GM12878 (cell line): ENCODE data around the gene DGKE. TPM values are rescaled to one million over a fixed set of nuclear protein-coding genes. Genes with fewer than 3 reads are reported as not detected.

ENCODE experiments used
- ATAC-seq: fragments of 200-7000 bp; cut with Tn5 transposase; 3 replicates; pipeline ENCODE4 v1.9.1; 2020; ENCODE audit warnings: mild to moderate bottlenecking, moderate library complexity
- BruUV-seq: library from RNA; stranded (reverse); fragments of 400-500 nt; replicated peaks from 2 replicates; lab custom pipeline; 2021; lab: Mats Ljungman, UMichigan
- CTCF ChIA-PET: fragments of 300-600 bp; sonication (Branson Sonifier 250); formaldehyde crosslinking; extraction: SDS; loops from one replicate; lab custom pipeline; 2021; ENCODE audit warnings: inconsistent platforms; lab: Yijun Ruan, JAX
- POLR2A ChIA-PET: fragments of 350-600 bp; formaldehyde crosslinking; extraction: SDS; loops from one replicate; lab custom pipeline; 2021; ENCODE audit warnings: inconsistent platforms; lab: Charles Lee
- RAD21 ChIA-PET: fragments of 300-600 bp; sonication (Branson Sonifier 250); formaldehyde crosslinking; loops from one replicate; lab custom pipeline; 2023; ENCODE audit warnings: antibody characterized with exemption; ENCODE audit not compliant: unreplicated experiment; lab: Charles Lee
- SMC1A ChIA-PET: fragments of 300-600 bp; sonication (Branson Sonifier 250); formaldehyde crosslinking; loops from one replicate; lab custom pipeline; 2023; ENCODE audit not compliant: unreplicated experiment, uncharacterized antibody; lab: Charles Lee
- DNase-seq: peaks from one replicate; pipeline ENCODE4 v3.0.0-alpha.2; 2011; ENCODE audit warnings: low read depth, low spot score
- FAIRE-seq: peaks from 3 replicates; lab custom pipeline; 2011; peaks lifted over from hg19 to GRCh38; lab: Jason Lieb, UNC
- H2AFZ ChIP-seq: 2 replicates; pipeline ENCODE4 v1.6.0; 2011; ENCODE audit warnings: low read depth, low read length, control low read depth; ENCODE audit not compliant: control insufficient read depth
- H3K27ac ChIP-seq: 2 replicates; pipeline ENCODE4 v1.5.1; 2011; ENCODE audit warnings: control low read depth; ENCODE audit not compliant: control insufficient read depth, insufficient read depth
- H3K27me3 ChIP-seq, 2 experiments: replicated peaks in 1 of 2; 2 replicates each; pipeline versions ENCODE4 v1.6.0 to v1.6.1; 2011; ENCODE audit warnings: low read length in 1 of 2; ENCODE audit not compliant: control insufficient read depth in 2 of 2, insufficient read depth in 2 of 2
- H3K36me3 ChIP-seq, 2 experiments: 2 replicates each; pipeline ENCODE4 v1.5.1; 2011; ENCODE audit warnings: low read length in 1 of 2; ENCODE audit not compliant: control insufficient read depth in 2 of 2, insufficient read depth in 2 of 2
- H3K4me1 ChIP-seq: 2 replicates; pipeline ENCODE4 v1.6.1; 2011; ENCODE audit warnings: mild to moderate bottlenecking, low read length, moderate library complexity, mixed read lengths; ENCODE audit not compliant: control insufficient read depth, insufficient read depth
- H3K4me2 ChIP-seq: 2 replicates; pipeline ENCODE4 v1.6.0; 2011; ENCODE audit warnings: control low read depth; ENCODE audit not compliant: control insufficient read depth, insufficient read depth
- H3K4me3 ChIP-seq: fragments of 200-600 bp; sonication (generic); 2 replicates; pipeline ENCODE4 v1.5.1; 2016
- H3K79me2 ChIP-seq: 2 replicates; pipeline ENCODE4 v1.6.0; 2011; ENCODE audit warnings: low read length; ENCODE audit not compliant: control insufficient read depth, insufficient read depth
- H3K9ac ChIP-seq: 2 replicates; pipeline ENCODE4 v1.8.0; 2011; ENCODE audit warnings: low read length, control low read depth, mixed read lengths; ENCODE audit not compliant: control insufficient read depth, insufficient read depth
- H3K9me3 ChIP-seq: replicated peaks from 3 replicates; pipeline ENCODE4 v1.5.1; 2011; ENCODE audit warnings: mild to moderate bottlenecking, low read length; ENCODE audit not compliant: control insufficient read depth, insufficient read depth
- H4K20me1 ChIP-seq: 2 replicates; pipeline ENCODE4 v1.6.0; 2011; ENCODE audit not compliant: control insufficient read depth, insufficient read depth
- EP300 ChIP-seq, 2 experiments: fragments of 150-350 bp in 1 of 2; IDR thresholded peaks; 2 replicates each; pipeline ENCODE4 v1.6.1; 2011 to 2012; ENCODE audit warnings: low read depth in 2 of 2, low read length in 2 of 2, borderline replicate concordance in 1 of 2, improper control_type of control experiment in 1 of 2, inconsistent platforms in 1 of 2; ENCODE audit not compliant: control insufficient read depth in 1 of 2
- MLLT1 ChIP-seq: fragments of 450-650 bp; IDR thresholded peaks from 2 replicates; pipeline ENCODE4 v1.6.1; 2016; ENCODE audit warnings: mild to moderate bottlenecking
- MYB ChIP-seq: fragments of 150-350 bp; IDR thresholded peaks from 2 replicates; pipeline ENCODE4 v1.6.1; 2014; ENCODE audit warnings: mild to moderate bottlenecking, low read depth, low read length, borderline replicate concordance
- RAD21 ChIP-seq: IDR thresholded peaks from 2 replicates; pipeline ENCODE4 v1.6.1; 2011; ENCODE audit warnings: mild to moderate bottlenecking, low read depth, low read length, moderate library complexity; ENCODE audit not compliant: insufficient read depth
- WGBS: methylation state at CpG from one replicate; pipeline ENCODE4 v1.1.6; 2016; ENCODE audit warnings: low lambda C conversion rate; ENCODE audit not compliant: insufficient replicate concordance, insufficient coverage; ENCODE audit errors: missing lambda C conversion rate; 5-methylcytosine and 5-hydroxymethylcytosine counted together
- in situ Hi-C: fragments of 300-500 bp; cut with MboI; formaldehyde crosslinking; loops from 9 replicates; pipeline ENCODE4 v1.14.3; 2018; ENCODE audit warnings: mixed read lengths
- intact Hi-C: fragments of 100-400 bp; cut with micrococcal nuclease; formaldehyde crosslinking; loops from one replicate; pipeline ENCODE4 v1.14.2; 2022; ENCODE audit not compliant: unreplicated experiment
- polyA plus RNA-seq, 11 experiments: library from polyadenylated mRNA; depleted of rRNA in 4 of 11; unstranded in 6 of 11; stranded (reverse) in 5 of 11; fragments of >200 nt; fragmentation: Nextera tagmentation in 4 of 11; fragmentation: Illumina TruSeq in 1 of 11; extraction: Ambion mirVana in 4 of 11; extraction: Trizol in 1 of 11; gene quantifications; 1 replicate in 1 of 11; 2 replicates in 10 of 11; pipeline versions ENCODE4 v1.2.1 to v1.2.3, GENCODE V29; 2011 to 2016; ENCODE audit warnings: inconsistent platforms in 2 of 11, missing spikeins in 2 of 11, low read depth in 1 of 11
- total RNA-seq, 4 experiments: library from RNA; depleted of rRNA in 3 of 4; stranded (reverse); fragments of >200 nt in 3 of 4; fragmentation: Illumina TruSeq in 1 of 4; extraction: Trizol in 1 of 4; gene quantifications; 2 replicates each; pipeline versions ENCODE4 v1.2.1 to v1.2.3, GENCODE V29; 2013 to 2021
- TF ChIP-seq, protein P1 (sequence below): fragments of 450-650 bp; IDR thresholded peaks from 2 replicates; pipeline ENCODE4 v1.6.1; 2016; ENCODE audit warnings: mild to moderate bottlenecking, moderate library complexity, borderline replicate concordance

DGKE gene
- total and polyA plus RNA-seq, 10 of the 15 experiments (the other 5 are each of a cell fraction or from before 2014, with no cell fraction given), result 2.8 to 18.0 (median 11.6) TPM

GRCh38 chr17:56903560-56903959, 69.6 kb downstream of the DGKE start:
- intact Hi-C loops, result no loop called here
- no peak for FAIRE-seq
- RAD21 ChIA-PET, result interaction anchor here (0.7 kb wide), 1 partner anchor 885 kb away, joined by 3 read pairs; no protein-coding TSS in a partner anchor
- SMC1A ChIA-PET, result no interaction called here
- no peak for TF ChIP-seq MLLT1
- TF ChIP-seq, protein P1, sequence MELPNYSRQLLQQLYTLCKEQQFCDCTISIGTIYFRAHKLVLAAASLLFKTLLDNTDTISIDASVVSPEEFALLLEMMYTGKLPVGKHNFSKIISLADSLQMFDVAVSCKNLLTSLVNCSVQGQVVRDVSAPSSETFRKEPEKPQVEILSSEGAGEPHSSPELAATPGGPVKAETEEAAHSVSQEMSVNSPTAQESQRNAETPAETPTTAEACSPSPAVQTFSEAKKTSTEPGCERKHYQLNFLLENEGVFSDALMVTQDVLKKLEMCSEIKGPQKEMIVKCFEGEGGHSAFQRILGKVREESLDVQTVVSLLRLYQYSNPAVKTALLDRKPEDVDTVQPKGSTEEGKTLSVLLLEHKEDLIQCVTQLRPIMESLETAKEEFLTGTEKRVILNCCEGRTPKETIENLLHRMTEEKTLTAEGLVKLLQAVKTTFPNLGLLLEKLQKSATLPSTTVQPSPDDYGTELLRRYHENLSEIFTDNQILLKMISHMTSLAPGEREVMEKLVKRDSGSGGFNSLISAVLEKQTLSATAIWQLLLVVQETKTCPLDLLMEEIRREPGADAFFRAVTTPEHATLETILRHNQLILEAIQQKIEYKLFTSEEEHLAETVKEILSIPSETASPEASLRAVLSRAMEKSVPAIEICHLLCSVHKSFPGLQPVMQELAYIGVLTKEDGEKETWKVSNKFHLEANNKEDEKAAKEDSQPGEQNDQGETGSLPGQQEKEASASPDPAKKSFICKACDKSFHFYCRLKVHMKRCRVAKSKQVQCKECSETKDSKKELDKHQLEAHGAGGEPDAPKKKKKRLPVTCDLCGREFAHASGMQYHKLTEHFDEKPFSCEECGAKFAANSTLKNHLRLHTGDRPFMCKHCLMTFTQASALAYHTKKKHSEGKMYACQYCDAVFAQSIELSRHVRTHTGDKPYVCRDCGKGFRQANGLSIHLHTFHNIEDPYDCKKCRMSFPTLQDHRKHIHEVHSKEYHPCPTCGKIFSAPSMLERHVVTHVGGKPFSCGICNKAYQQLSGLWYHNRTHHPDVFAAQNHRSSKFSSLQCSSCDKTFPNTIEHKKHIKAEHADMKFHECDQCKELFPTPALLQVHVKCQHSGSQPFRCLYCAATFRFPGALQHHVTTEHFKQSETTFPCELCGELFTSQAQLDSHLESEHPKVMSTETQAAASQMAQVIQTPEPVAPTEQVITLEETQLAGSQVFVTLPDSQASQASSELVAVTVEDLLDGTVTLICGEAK, result no peak
- TF ChIP-seq RAD21, result no peak
- TF ChIP-seq EP300 (IDR thresholded peaks at IDR 0.05; ENCODE audit: borderline replicate concordance in 1 of 2, control insufficient read depth in 1 of 2, low read depth in 2 of 2, low read length in 2 of 2), result no peak
- no peak for TF ChIP-seq MYB
- no peaks in the 10 kb centered on the region for H3K9me3 ChIP-seq
- peaks cover 22% of the 10 kb centered on the region for H3K4me1 ChIP-seq
- POLR2A ChIA-PET, result interaction anchor here (1.0 kb wide), 1 partner anchor 10 kb away, joined by 4 read pairs; no protein-coding TSS in a partner anchor
- in situ Hi-C loops, result no loop called here
- H3K4me2 ChIP-seq, result no peak overlapping the region
- H3K27me3 ChIP-seq, result no peaks in the 10 kb centered on the region
- no TSS peak for BruUV-seq
- H3K4me3 ChIP-seq, result no peak overlapping the region
- no peak overlapping the region for H3K27ac ChIP-seq
- DNase-seq, result no peak
- peaks cover 52 to 63% of the 10 kb centered on the region in 2 experiments for H3K36me3 ChIP-seq
- peaks cover 62% of the 10 kb centered on the region for H3K79me2 ChIP-seq
- CTCF ChIA-PET, result no interaction called here
- H3K9ac ChIP-seq, result no peak overlapping the region
- no peak for ATAC-seq
- H4K20me1 ChIP-seq, result peaks cover 23% of the 10 kb centered on the region
- 92% methylated on average over 5 of the region's 5 CpGs for WGBS
- no peak overlapping the region for H2AFZ ChIP-seq
